HCT116 (cell line): ENCODE measurements around the gene PHKG2.

Source experiments
- EGR1 ChIP-seq: IDR thresholded peaks from 2 replicates; pipeline ENCODE4 v1.6.1; 2012; ENCODE audit warnings: low read depth
- FOSL1 ChIP-seq: IDR thresholded peaks from 2 replicates; pipeline ENCODE4 v1.6.1; 2012; ENCODE audit warnings: low read depth
- POLR2A ChIP-seq: IDR thresholded peaks from 2 replicates; pipeline ENCODE4 v1.7.0; 2011; ENCODE audit warnings: borderline replicate concordance; ENCODE audit not compliant: insufficient read depth, insufficient read length; ENCODE audit errors: extremely low read depth
- POLR2AphosphoS5 ChIP-seq: IDR thresholded peaks from 2 replicates; pipeline ENCODE4 v1.6.1; 2011; ENCODE audit warnings: mild to moderate bottlenecking, low read depth, low read length, moderate library complexity
- RAD21 ChIP-seq: IDR thresholded peaks from 2 replicates; pipeline ENCODE4 v1.6.1; 2012; ENCODE audit warnings: low read depth, mild to moderate bottlenecking
- SP1 ChIP-seq: IDR thresholded peaks from 2 replicates; pipeline ENCODE4 v1.6.1; 2012; ENCODE audit warnings: low read depth
- TF ChIP-seq, protein P1 (sequence below), 3 experiments: fragments of 200-600 bp in 1 of 3; sonication (generic) in 1 of 3; IDR thresholded peaks in 2 of 3; conservative IDR thresholded peaks in 1 of 3; 2 replicates each; pipeline ENCODE4 v1.5.1; 2012 to 2017; ENCODE audit warnings: low read depth in 2 of 3, low read length in 2 of 3, antibody characterized with exemption in 1 of 3, borderline replicate concordance in 1 of 3, control low read depth in 1 of 3, mild to moderate bottlenecking in 1 of 3, mixed read lengths in 1 of 3, mixed run types in 1 of 3, moderate library complexity in 1 of 3; ENCODE audit not compliant: insufficient read depth in 1 of 3
- TF ChIP-seq, protein P2 (sequence below): IDR thresholded peaks from 2 replicates; pipeline ENCODE4 v1.6.1; 2012
- TF ChIP-seq, protein P3 (sequence below): IDR thresholded peaks from 2 replicates; pipeline ENCODE4 v1.6.1; 2012; ENCODE audit warnings: low read depth

DNA sequence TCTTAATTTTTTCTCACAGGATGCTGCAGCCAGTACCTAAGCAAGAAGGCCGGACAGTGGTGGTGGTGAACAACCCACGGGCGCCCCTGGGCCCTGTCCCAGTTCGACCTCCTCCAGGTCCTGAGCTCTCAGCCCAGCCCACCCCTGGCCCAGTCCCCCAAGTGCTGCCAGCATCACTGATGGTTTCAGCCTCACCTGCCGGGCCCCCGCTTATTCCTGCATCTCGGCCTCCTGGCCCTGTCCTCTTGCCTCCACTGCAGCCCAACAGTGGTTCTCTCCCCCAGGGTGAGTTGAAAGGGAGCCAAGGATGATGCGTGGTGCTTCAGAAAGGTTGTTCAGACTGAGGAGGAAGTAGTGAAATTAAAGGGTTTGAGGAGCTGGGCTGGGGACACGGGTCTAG, 27.5 kb upstream of the PHKG2 start:
- TF ChIP-seq FOSL1 (no peak), POLR2AphosphoS5 (no peak), EGR1 (no peak), POLR2A (no peak), RAD21 (no peak), SP1 (no peak)
- TF ChIP-seq, protein P1, sequence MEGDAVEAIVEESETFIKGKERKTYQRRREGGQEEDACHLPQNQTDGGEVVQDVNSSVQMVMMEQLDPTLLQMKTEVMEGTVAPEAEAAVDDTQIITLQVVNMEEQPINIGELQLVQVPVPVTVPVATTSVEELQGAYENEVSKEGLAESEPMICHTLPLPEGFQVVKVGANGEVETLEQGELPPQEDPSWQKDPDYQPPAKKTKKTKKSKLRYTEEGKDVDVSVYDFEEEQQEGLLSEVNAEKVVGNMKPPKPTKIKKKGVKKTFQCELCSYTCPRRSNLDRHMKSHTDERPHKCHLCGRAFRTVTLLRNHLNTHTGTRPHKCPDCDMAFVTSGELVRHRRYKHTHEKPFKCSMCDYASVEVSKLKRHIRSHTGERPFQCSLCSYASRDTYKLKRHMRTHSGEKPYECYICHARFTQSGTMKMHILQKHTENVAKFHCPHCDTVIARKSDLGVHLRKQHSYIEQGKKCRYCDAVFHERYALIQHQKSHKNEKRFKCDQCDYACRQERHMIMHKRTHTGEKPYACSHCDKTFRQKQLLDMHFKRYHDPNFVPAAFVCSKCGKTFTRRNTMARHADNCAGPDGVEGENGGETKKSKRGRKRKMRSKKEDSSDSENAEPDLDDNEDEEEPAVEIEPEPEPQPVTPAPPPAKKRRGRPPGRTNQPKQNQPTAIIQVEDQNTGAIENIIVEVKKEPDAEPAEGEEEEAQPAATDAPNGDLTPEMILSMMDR (IDR thresholded peaks at IDR 0.05 in 2 of 3, conservative IDR thresholded peaks at IDR 0.05 in 1 of 3; ENCODE audit: borderline replicate concordance in 1 of 3, insufficient read depth in 1 of 3, low read depth in 2 of 3, low read length in 2 of 3): no peak
- TF ChIP-seq, protein P2, sequence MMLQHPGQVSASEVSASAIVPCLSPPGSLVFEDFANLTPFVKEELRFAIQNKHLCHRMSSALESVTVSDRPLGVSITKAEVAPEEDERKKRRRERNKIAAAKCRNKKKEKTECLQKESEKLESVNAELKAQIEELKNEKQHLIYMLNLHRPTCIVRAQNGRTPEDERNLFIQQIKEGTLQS: no peak
- TF ChIP-seq, protein P3, sequence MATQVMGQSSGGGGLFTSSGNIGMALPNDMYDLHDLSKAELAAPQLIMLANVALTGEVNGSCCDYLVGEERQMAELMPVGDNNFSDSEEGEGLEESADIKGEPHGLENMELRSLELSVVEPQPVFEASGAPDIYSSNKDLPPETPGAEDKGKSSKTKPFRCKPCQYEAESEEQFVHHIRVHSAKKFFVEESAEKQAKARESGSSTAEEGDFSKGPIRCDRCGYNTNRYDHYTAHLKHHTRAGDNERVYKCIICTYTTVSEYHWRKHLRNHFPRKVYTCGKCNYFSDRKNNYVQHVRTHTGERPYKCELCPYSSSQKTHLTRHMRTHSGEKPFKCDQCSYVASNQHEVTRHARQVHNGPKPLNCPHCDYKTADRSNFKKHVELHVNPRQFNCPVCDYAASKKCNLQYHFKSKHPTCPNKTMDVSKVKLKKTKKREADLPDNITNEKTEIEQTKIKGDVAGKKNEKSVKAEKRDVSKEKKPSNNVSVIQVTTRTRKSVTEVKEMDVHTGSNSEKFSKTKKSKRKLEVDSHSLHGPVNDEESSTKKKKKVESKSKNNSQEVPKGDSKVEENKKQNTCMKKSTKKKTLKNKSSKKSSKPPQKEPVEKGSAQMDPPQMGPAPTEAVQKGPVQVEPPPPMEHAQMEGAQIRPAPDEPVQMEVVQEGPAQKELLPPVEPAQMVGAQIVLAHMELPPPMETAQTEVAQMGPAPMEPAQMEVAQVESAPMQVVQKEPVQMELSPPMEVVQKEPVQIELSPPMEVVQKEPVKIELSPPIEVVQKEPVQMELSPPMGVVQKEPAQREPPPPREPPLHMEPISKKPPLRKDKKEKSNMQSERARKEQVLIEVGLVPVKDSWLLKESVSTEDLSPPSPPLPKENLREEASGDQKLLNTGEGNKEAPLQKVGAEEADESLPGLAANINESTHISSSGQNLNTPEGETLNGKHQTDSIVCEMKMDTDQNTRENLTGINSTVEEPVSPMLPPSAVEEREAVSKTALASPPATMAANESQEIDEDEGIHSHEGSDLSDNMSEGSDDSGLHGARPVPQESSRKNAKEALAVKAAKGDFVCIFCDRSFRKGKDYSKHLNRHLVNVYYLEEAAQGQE: no peak
